ENCODE measurements around the gene PHYH. TPM values are rescaled to one million over a fixed set of nuclear protein-coding genes. Genes with fewer than 3 reads are reported as not detected.
"Not testable (repeated sequence)": the region's sequence is repeated elsewhere in the genome, so short reads cannot be mapped to it uniquely, and the experiment has no call there.

The PHYH gene
- total RNA-seq, 2 experiments from 2014 or later = 6.9 to 15.1 TPM

DNA sequence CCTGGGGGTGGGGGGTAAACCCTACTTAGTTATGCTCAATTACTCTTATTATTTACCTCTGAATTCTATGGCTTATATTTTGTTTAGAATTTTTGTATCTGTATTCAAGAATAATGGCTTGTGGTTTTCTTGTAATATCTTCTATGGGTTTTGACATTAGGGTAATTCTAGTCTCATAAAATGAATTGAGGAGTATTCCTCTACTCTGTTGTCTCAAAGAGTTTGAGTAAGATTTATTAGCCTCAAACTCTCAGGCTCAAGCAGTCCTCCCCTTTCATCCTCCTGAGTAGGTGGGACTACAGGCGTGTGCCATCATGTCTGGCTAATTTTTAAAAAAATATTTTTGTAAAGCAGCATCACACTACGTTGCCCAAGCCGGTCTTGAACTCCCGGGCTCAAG lies 46.1 kb downstream of the PHYH start:
- BruUV-seq (replicated peaks) = no TSS peak
- Histone ChIP-seq H4K20me1 (ENCODE audit: insufficient read depth, low read length) (no peaks in the 10 kb centered on the region), H3K9me3 (ENCODE audit: low read length) (no peaks in the 10 kb centered on the region), H3K9me2 (ENCODE audit: insufficient read depth, low read length) (no peaks in the 10 kb centered on the region), H3K4me2 (ENCODE audit: low read length) (no peak overlapping the region), H3K27ac (ENCODE audit: low read depth, low read length, poor library complexity, severe bottlenecking) (no peak overlapping the region), H3K4me1 (ENCODE audit: insufficient read depth, low read length, poor library complexity, severe bottlenecking) (peaks cover 14% of the 10 kb centered on the region), H3K4me3 (ENCODE audit: low read depth, low read length, poor library complexity, severe bottlenecking) (no peak overlapping the region), H3K36me3 (ENCODE audit: insufficient read depth, low read length) (no peaks in the 10 kb centered on the region), H2AFZ (ENCODE audit: low read length) (no peak overlapping the region), H3K79me2 (ENCODE audit: insufficient read depth, low read depth, low read length) (no peaks in the 10 kb centered on the region)
- ChIA-PET POLR2A (interaction anchor here (1.5 kb wide), 1 partner anchor 22 kb away, joined by 5 read pairs; no protein-coding TSS in a partner anchor), CTCF (ENCODE audit: unreplicated experiment) (interaction anchor here (1.1 kb wide), 1 partner anchor 16 kb away, joined by 3 read pairs; no protein-coding TSS in a partner anchor)
- intact Hi-C loops (cut with micrococcal nuclease; ENCODE audit: unreplicated experiment) = no loop called here
- TF ChIP-seq CTCF (conservative IDR thresholded peaks at IDR 0.05; ENCODE audit: low read length) (no peak), EZH2phosphoT487 (IDR thresholded peaks at IDR 0.05; ENCODE audit: borderline replicate concordance, low read depth, low read length) (no peak)
- no peak for DNase-seq (ENCODE audit: low spot score)

DNA sequence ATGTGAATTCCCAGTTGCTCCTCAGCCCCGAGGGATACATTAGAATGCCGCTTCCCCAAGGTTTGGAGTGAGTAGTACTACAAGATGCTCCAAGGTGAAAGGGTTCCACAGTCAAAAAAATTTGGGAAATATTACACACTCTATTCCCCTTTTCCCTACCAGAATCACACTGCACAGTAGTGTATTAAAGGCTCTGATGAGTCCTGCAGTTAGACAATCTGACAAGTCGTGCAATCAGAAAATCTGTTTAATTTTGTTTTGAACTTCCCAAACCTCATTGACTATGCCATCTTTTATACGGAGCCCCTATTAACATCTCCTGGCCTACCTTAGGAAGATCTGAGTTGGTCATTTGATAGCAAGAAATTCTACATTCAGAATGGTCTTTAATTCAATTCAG lies 52.1 kb downstream of the PHYH start:
- H3K4me3 ChIP-seq (ENCODE audit: low read depth, low read length, poor library complexity, severe bottlenecking) = no peak overlapping the region
- no peaks in the 10 kb centered on the region for H3K36me3 ChIP-seq (ENCODE audit: insufficient read depth, low read length)
- H3K4me2 ChIP-seq (ENCODE audit: low read length) = no peak overlapping the region
- ChIA-PET POLR2A (interaction anchor here (0.5 kb wide), 1 partner anchor 118 kb away, joined by 5 read pairs; no protein-coding TSS in a partner anchor), CTCF (ENCODE audit: unreplicated experiment) (no interaction called here)
- H3K4me1 ChIP-seq (ENCODE audit: insufficient read depth, low read length, poor library complexity, severe bottlenecking) = peaks cover 7% of the 10 kb centered on the region
- H3K9me3 ChIP-seq (ENCODE audit: low read length) = no peaks in the 10 kb centered on the region
- no peak for DNase-seq (ENCODE audit: low spot score)
- no peak overlapping the region for H2AFZ ChIP-seq (ENCODE audit: low read length)
- no peak overlapping the region for H3K27ac ChIP-seq (ENCODE audit: low read depth, low read length, poor library complexity, severe bottlenecking)
- no peaks in the 10 kb centered on the region for H4K20me1 ChIP-seq (ENCODE audit: insufficient read depth, low read length)
- TF ChIP-seq CTCF (conservative IDR thresholded peaks at IDR 0.05; ENCODE audit: low read length) (no peak), EZH2phosphoT487 (IDR thresholded peaks at IDR 0.05; ENCODE audit: borderline replicate concordance, low read depth, low read length) (no peak)
- H3K79me2 ChIP-seq (ENCODE audit: insufficient read depth, low read depth, low read length) = no peaks in the 10 kb centered on the region
- intact Hi-C loops (cut with micrococcal nuclease; ENCODE audit: unreplicated experiment) = no loop called here
- no TSS peak for BruUV-seq (replicated peaks)
- no peaks in the 10 kb centered on the region for H3K9me2 ChIP-seq (ENCODE audit: insufficient read depth, low read length)

DNA sequence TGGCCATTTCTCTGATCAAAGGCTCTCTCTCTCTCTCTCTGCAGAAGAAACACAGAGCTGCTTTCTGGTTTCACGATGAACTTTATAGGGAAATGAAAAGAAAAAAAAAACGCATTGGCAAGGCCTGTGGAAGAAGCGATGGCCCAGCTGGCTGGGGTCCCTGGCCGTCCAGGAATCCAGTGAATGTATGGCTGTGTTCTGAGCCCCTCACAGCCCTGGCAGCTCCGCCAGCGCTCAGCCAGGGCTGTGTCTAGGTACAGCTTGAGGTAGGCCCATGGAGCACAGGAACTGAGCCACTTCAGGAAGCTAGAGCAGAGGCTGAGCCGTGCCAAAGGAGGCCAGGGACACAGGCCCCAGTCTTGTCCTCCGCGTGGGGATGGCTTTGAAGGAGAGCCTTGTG lies 52.6 kb downstream of the PHYH start:
- CTCF ChIA-PET (ENCODE audit: unreplicated experiment) = no interaction called here

GRCh38 chr10:13242260-13242659 lies 57.6 kb downstream of the PHYH start:
- H3K9me3 ChIP-seq (ENCODE audit: low read length); POLR2A ChIA-PET; H2AFZ ChIP-seq (ENCODE audit: low read length); H3K9me2 ChIP-seq (ENCODE audit: insufficient read depth, low read length); CTCF ChIA-PET (ENCODE audit: unreplicated experiment); H3K4me2 ChIP-seq (ENCODE audit: low read length); H3K27ac ChIP-seq (ENCODE audit: low read depth, low read length, poor library complexity, severe bottlenecking); H3K4me3 ChIP-seq (ENCODE audit: low read depth, low read length, poor library complexity, severe bottlenecking); H3K4me1 ChIP-seq (ENCODE audit: insufficient read depth, low read length, poor library complexity, severe bottlenecking); BruUV-seq (replicated peaks); H4K20me1 ChIP-seq (ENCODE audit: insufficient read depth, low read length); intact Hi-C loops (cut with micrococcal nuclease; ENCODE audit: unreplicated experiment); DNase-seq (ENCODE audit: low spot score); H3K36me3 ChIP-seq (ENCODE audit: insufficient read depth, low read length); H3K79me2 ChIP-seq (ENCODE audit: insufficient read depth, low read depth, low read length): not testable (repeated sequence)

More for the DNA sequence above, 52.6 kb downstream of the PHYH start:
- H3K27ac ChIP-seq (ENCODE audit: low read depth, low read length, poor library complexity, severe bottlenecking) = no peak overlapping the region
- no peak overlapping the region for H3K4me3 ChIP-seq (ENCODE audit: low read depth, low read length, poor library complexity, severe bottlenecking)
- intact Hi-C loops (cut with micrococcal nuclease; ENCODE audit: unreplicated experiment) = no loop called here
- POLR2A ChIA-PET = interaction anchor here (0.5 kb wide), 1 partner anchor 117 kb away, joined by 5 read pairs; no protein-coding TSS in a partner anchor
- BruUV-seq (replicated peaks) = no TSS peak
- H3K4me1 ChIP-seq (ENCODE audit: insufficient read depth, low read length, poor library complexity, severe bottlenecking) = peaks cover 2% of the 10 kb centered on the region
- no peak overlapping the region for H3K4me2 ChIP-seq (ENCODE audit: low read length)
- no peaks in the 10 kb centered on the region for H3K36me3 ChIP-seq (ENCODE audit: insufficient read depth, low read length)
- no peaks in the 10 kb centered on the region for H3K9me2 ChIP-seq (ENCODE audit: insufficient read depth, low read length)
- no peaks in the 10 kb centered on the region for H3K9me3 ChIP-seq (ENCODE audit: low read length)
- no peak overlapping the region for H2AFZ ChIP-seq (ENCODE audit: low read length)
- no peaks in the 10 kb centered on the region for H4K20me1 ChIP-seq (ENCODE audit: insufficient read depth, low read length)
- no peaks in the 10 kb centered on the region for H3K79me2 ChIP-seq (ENCODE audit: insufficient read depth, low read depth, low read length)
- no peak for DNase-seq (ENCODE audit: low spot score)
- TF ChIP-seq CTCF (conservative IDR thresholded peaks at IDR 0.05; ENCODE audit: low read length) (no peak), EZH2phosphoT487 (IDR thresholded peaks at IDR 0.05; ENCODE audit: borderline replicate concordance, low read depth, low read length) (no peak)

Measured in OCI-LY7 (cell line).